PFSK-1 (cell line): Measurements from ENCODE around the gene CDK12.

Experiments
- FOXP2 ChIP-seq: optimal IDR thresholded peaks from 2 replicates; pipeline ENCODE3; 2011; ENCODE audit warnings: borderline replicate concordance, control low read depth, inconsistent platforms; ENCODE audit not compliant: insufficient read depth; ENCODE audit errors: extremely low read length, extremely low read depth
- POLR2AphosphoS5 ChIP-seq: IDR thresholded peaks from 2 replicates; pipeline ENCODE4 v1.6.1; 2012; ENCODE audit warnings: low read depth, mild to moderate bottlenecking, control low read depth, low read length, moderate library complexity
- REST ChIP-seq, 2 experiments: IDR thresholded peaks; 2 replicates each; pipeline versions ENCODE4 v1.6.1 to v1.8.0; 2011 to 2012; ENCODE audit warnings: low read depth in 2 of 2, low read length in 2 of 2, control low read depth in 1 of 2, inconsistent platforms in 1 of 2, mild to moderate bottlenecking in 1 of 2, moderate library complexity in 1 of 2; ENCODE audit not compliant: insufficient read depth in 1 of 2
- SIN3A ChIP-seq: IDR thresholded peaks from 2 replicates; pipeline ENCODE4 v1.6.1; 2012; ENCODE audit warnings: mild to moderate bottlenecking, low read length, moderate library complexity, borderline replicate concordance; ENCODE audit not compliant: insufficient read depth
- TAF1 ChIP-seq: IDR thresholded peaks from 2 replicates; pipeline ENCODE4 v1.6.1; 2012; ENCODE audit warnings: low read length, control low read depth, borderline replicate concordance; ENCODE audit not compliant: insufficient read depth

CDK12 gene

GRCh38 chr17:39548494-39549225 lies 87.4 kb downstream of the CDK12 start:
- TF ChIP-seq REST (IDR thresholded peaks at IDR 0.05; ENCODE audit: insufficient read depth in 1 of 2, low read depth in 2 of 2, low read length in 2 of 2) (no peak), SIN3A (no peak), TAF1 (no peak), POLR2AphosphoS5 (no peak), FOXP2 (no peak)

- TF ChIP-seq POLR2AphosphoS5 (no peak), TAF1 (no peak), REST (IDR thresholded peaks at IDR 0.05; ENCODE audit: insufficient read depth in 1 of 2, low read depth in 2 of 2, low read length in 2 of 2) (no peak), FOXP2 (no peak), SIN3A (no peak)
These were observed 88.7 kb downstream of the CDK12 start for GRCh38 chr17:39549747-39550573.

GRCh38 chr17:39551879-39552278 lies 90.6 kb downstream of the CDK12 start:
- TF ChIP-seq TAF1 (no peak), POLR2AphosphoS5 (no peak), REST (IDR thresholded peaks at IDR 0.05; ENCODE audit: insufficient read depth in 1 of 2, low read depth in 2 of 2, low read length in 2 of 2) (no peak)

- no peak for TF ChIP-seq TAF1
- TF ChIP-seq POLR2AphosphoS5, result no peak
These were observed 92.2 kb downstream of the CDK12 start for GRCh38 chr17:39553341-39553945.

GRCh38 chr17:39555368-39555767 lies 94.1 kb downstream of the CDK12 start:
- TF ChIP-seq FOXP2, result no peak
- no peak for TF ChIP-seq SIN3A

GRCh38 chr17:39556423-39556822 lies 95.1 kb downstream of the CDK12 start:
- no peak for TF ChIP-seq FOXP2
- TF ChIP-seq TAF1, result no peak
- TF ChIP-seq SIN3A, result no peak
- TF ChIP-seq REST (IDR thresholded peaks at IDR 0.05; ENCODE audit: insufficient read depth in 1 of 2, low read depth in 2 of 2, low read length in 2 of 2), result no peak
- TF ChIP-seq POLR2AphosphoS5, result no peak
